ENCODE measurements around the gene ARID5B. TPM values are rescaled to one million over a fixed set of nuclear protein-coding genes. Genes with fewer than 3 reads are reported as not detected.
A peak's percentile ranks its signal among the peaks of the same experiment; 100 is the strongest.

The ARID5B gene
- total and polyA plus RNA-seq, 2 of the 4 experiments (the other 2 are of a cell fraction), result 41.0 to 125 TPM

DNA sequence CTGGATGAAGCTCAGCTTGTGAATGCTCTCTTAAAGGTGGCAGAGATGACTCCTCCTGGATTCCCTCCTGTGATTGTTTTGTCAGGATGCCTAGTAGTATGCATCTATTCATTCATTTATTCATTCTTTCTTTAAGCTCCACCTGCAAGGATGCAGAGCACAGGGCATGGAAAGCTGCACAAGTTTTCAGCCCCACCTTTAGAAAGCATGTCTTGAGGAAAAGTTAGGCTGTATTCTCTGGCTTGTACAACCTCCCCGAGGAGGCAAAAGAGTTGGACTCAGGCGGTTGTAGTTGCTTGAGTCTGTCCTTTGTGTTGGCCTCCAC, 22.4 kb downstream of the ARID5B start:
- DNase-seq, result no peak
- H3K14ac ChIP-seq (replicated peaks; ENCODE audit: low read depth, low read length), result peak overlapping the region; percentile 44; the same call in 1 of the 2 replicates

More for the DNA sequence above, 22.4 kb downstream of the ARID5B start:
- peaks cover 63% of the 10 kb centered on the region for H4K20me1 ChIP-seq (ENCODE audit: insufficient read depth, low read length)
- peak overlapping the region; percentile 62 for H3K4ac ChIP-seq (ENCODE audit: low read depth, low read length)
- H3K4me3 ChIP-seq (ENCODE audit: insufficient read depth, low read depth, low read length), result no peak overlapping the region
- H3K27me3 ChIP-seq (ENCODE audit: control insufficient read depth, insufficient read depth, low read length), result no peaks in the 10 kb centered on the region
- H3K23ac ChIP-seq (ENCODE audit: low read depth, low read length), result peak overlapping the region; percentile 10
- H2BK120ac ChIP-seq (ENCODE audit: low read depth, low read length), result no peak overlapping the region
- H3K27ac ChIP-seq (ENCODE audit: insufficient read depth, low read length), result peak overlapping the region; percentile 68; the same call in 1 of the 2 replicates
- H2AK9ac ChIP-seq (replicated peaks; ENCODE audit: low read depth, low read length, poor library complexity), result no peak overlapping the region
- H3K9me1 ChIP-seq (ENCODE audit: insufficient read depth, low read length), result peaks cover 10% of the 10 kb centered on the region
- peak overlapping the region; percentile 45; the same call in 1 of the 2 replicates for H3K18ac ChIP-seq (ENCODE audit: low read depth, low read length)
- intact Hi-C loops (cut with micrococcal nuclease) (no loop called here), in situ Hi-C loops (cut with MboI; ENCODE audit: low sequenced_read_pairs) (no loop called here), dilution Hi-C loops (cut with HindIII; ENCODE audit: low sequenced_read_pairs, unreplicated experiment) (no loop called here)
- peaks cover 12% of the 10 kb centered on the region for H3K36me3 ChIP-seq (ENCODE audit: control insufficient read depth, insufficient read depth, low read length)
- no peaks in the 10 kb centered on the region for H3K9me3 ChIP-seq (ENCODE audit: control insufficient read depth, insufficient read depth, low read length)
- no peak overlapping the region for H2BK15ac ChIP-seq (ENCODE audit: low read depth, low read length)
- H3K4me2 ChIP-seq (ENCODE audit: low read depth, low read length), result peak overlapping the region; percentile 62
- peaks cover 22 to 89% of the 10 kb centered on the region in 2 experiments for H3K79me1 ChIP-seq (ENCODE audit: low read depth in 1 of 2, low read length in 2 of 2)
- no peak overlapping the region for H4K8ac ChIP-seq (ENCODE audit: low read depth in 2 of 2, low read length in 2 of 2)
- no peak overlapping the region for H3K9ac ChIP-seq (ENCODE audit: low read depth, low read length)
- H3K4me1 ChIP-seq (ENCODE audit: control insufficient read depth, insufficient read depth, low read length), result peaks cover 22% of the 10 kb centered on the region
- no TSS peak for BruUV-seq (replicated peaks)
- no peak overlapping the region for H2BK20ac ChIP-seq (ENCODE audit: low read depth, low read length)
- WGBS, 2 experiments (ENCODE audit: extremely low coverage in 2 of 2, insufficient read length in 1 of 2), result no CpG with 5 or more reads among the region's 2 CpGs
- H2AFZ ChIP-seq (replicated peaks; ENCODE audit: low read length, poor library complexity), result no peak overlapping the region
- H4K5ac ChIP-seq (ENCODE audit: low read depth, low read length), result no peak overlapping the region
- no peak overlapping the region for H4K91ac ChIP-seq (ENCODE audit: insufficient read depth, low read depth, low read length)
- CTCF ChIA-PET, result no interaction called here
- no peak overlapping the region for H3K56ac ChIP-seq (ENCODE audit: extremely low read depth, insufficient read depth, low read length)
- POLR2A ChIA-PET (ENCODE audit: unreplicated experiment), result no interaction called here
- no peak for TF ChIP-seq CEBPB (IDR thresholded peaks at IDR 0.05; ENCODE audit: low read depth, low read length)
- no peak for TF ChIP-seq POLR2A (IDR thresholded peaks at IDR 0.05; ENCODE audit: low read depth, low read length)
- no peak for TF ChIP-seq CHD1 (IDR thresholded peaks at IDR 0.05; ENCODE audit: low read depth, low read length)
- TF ChIP-seq FOS (IDR thresholded peaks at IDR 0.05; ENCODE audit: low read depth, low read length), result no peak
- no peak for TF ChIP-seq RFX5 (IDR thresholded peaks at IDR 0.05; ENCODE audit: low read depth, low read length)
- no peak for TF ChIP-seq MAZ (IDR thresholded peaks at IDR 0.05; ENCODE audit: borderline replicate concordance, low read depth, low read length)
- TF ChIP-seq, protein P1, sequence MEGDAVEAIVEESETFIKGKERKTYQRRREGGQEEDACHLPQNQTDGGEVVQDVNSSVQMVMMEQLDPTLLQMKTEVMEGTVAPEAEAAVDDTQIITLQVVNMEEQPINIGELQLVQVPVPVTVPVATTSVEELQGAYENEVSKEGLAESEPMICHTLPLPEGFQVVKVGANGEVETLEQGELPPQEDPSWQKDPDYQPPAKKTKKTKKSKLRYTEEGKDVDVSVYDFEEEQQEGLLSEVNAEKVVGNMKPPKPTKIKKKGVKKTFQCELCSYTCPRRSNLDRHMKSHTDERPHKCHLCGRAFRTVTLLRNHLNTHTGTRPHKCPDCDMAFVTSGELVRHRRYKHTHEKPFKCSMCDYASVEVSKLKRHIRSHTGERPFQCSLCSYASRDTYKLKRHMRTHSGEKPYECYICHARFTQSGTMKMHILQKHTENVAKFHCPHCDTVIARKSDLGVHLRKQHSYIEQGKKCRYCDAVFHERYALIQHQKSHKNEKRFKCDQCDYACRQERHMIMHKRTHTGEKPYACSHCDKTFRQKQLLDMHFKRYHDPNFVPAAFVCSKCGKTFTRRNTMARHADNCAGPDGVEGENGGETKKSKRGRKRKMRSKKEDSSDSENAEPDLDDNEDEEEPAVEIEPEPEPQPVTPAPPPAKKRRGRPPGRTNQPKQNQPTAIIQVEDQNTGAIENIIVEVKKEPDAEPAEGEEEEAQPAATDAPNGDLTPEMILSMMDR (conservative IDR thresholded peaks at IDR 0.05; ENCODE audit: low read depth, low read length), result no peak
- no peak for TF ChIP-seq RCOR1 (IDR thresholded peaks at IDR 0.05; ENCODE audit: insufficient replicate concordance, low read length)
- TF ChIP-seq BHLHE40 (IDR thresholded peaks at IDR 0.05; ENCODE audit: low read depth, low read length), result no peak
- no peak for TF ChIP-seq MXI1 (IDR thresholded peaks at IDR 0.05; ENCODE audit: borderline replicate concordance, low read depth, low read length)
- TF ChIP-seq NFE2L2 (IDR thresholded peaks at IDR 0.05; ENCODE audit: low read depth, low read length), result no peak
- TF ChIP-seq MAFK (IDR thresholded peaks at IDR 0.05; ENCODE audit: low read depth, low read length), result no peak
- TF ChIP-seq, protein P2, sequence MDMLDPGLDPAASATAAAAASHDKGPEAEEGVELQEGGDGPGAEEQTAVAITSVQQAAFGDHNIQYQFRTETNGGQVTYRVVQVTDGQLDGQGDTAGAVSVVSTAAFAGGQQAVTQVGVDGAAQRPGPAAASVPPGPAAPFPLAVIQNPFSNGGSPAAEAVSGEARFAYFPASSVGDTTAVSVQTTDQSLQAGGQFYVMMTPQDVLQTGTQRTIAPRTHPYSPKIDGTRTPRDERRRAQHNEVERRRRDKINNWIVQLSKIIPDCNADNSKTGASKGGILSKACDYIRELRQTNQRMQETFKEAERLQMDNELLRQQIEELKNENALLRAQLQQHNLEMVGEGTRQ (IDR thresholded peaks at IDR 0.05; ENCODE audit: low read depth, low read length), result no peak
- TF ChIP-seq SMC3 (IDR thresholded peaks at IDR 0.05; ENCODE audit: low read depth, low read length), result no peak
- peak overlapping the region; percentile 20 for H2BK5ac ChIP-seq (ENCODE audit: low read depth, low read length, poor library complexity, severe bottlenecking)
- no peak overlapping the region for H2AK5ac ChIP-seq (ENCODE audit: low read depth, low read length)
- ATAC-seq (ENCODE audit: low read depth), result no peak
